ENCODE measurements around the gene TSPAN9. TPM values are rescaled to one million over a fixed set of nuclear protein-coding genes. Genes with fewer than 3 reads are reported as not detected.

Gene TSPAN9
- total and polyA plus RNA-seq, 9 of the 15 experiments (the other 6 are each of a cell fraction or from before 2014, with no cell fraction given): 0.23 to 2.1 (median 0.60) TPM; not detected in 2

GRCh38 chr12:3315201-3315661, 238.1 kb downstream of the TSPAN9 start:
- H3K27me3 ChIP-seq (ENCODE audit: control insufficient read depth in 2 of 2, insufficient read depth in 2 of 2, low read length in 2 of 2): peaks cover 0 to 26% of the 10 kb centered on the region in 2 experiments; a peak in 2 of 5 replicates
- H3K4me1 ChIP-seq (replicated peaks in 1 of 2; ENCODE audit: control insufficient read depth in 2 of 2, insufficient read depth in 2 of 2, low read length in 2 of 2): no peaks in the 10 kb centered on the region
- no peak for TF ChIP-seq RNF2 (IDR thresholded peaks at IDR 0.05)
- TF ChIP-seq ZNF311 (CRISPR knock-in tag; IDR thresholded peaks at IDR 0.05): no peak
- TF ChIP-seq MAFG (tag; conservative IDR thresholded peaks at IDR 0.05): no peak
- no peak for TF ChIP-seq PATZ1 (CRISPR knock-in tag; IDR thresholded peaks at IDR 0.05; ENCODE audit: borderline replicate concordance)
- no peak for TF ChIP-seq PKNOX1 (IDR thresholded peaks at IDR 0.05)
- no peak for TF ChIP-seq CHD2 (IDR thresholded peaks at IDR 0.05; ENCODE audit: low read depth, low read length)
- TF ChIP-seq IFI16 (CRISPR knock-in tag; IDR thresholded peaks at IDR 0.05): no peak
- no peak for TF ChIP-seq RNF219 (CRISPR knock-in tag; IDR thresholded peaks at IDR 0.05)
- no peak for TF ChIP-seq ZBTB12 (CRISPR knock-in tag; IDR thresholded peaks at IDR 0.05)
- TF ChIP-seq TRIM25 (IDR thresholded peaks at IDR 0.05; ENCODE audit: borderline replicate concordance): no peak
- TF ChIP-seq GTF2E2 (tag; IDR thresholded peaks at IDR 0.05): no peak
- no peak for DNase-seq (ENCODE audit: extremely low read depth in 1 of 4, low spot score in 3 of 4)
- no peak for ATAC-seq
- CTCF ChIA-PET (ENCODE audit: low intra/inter-chr PET ratio): no interaction called here
- in situ Hi-C loops (cut with MboI): no loop called here
- no peaks in the 10 kb centered on the region for H3K36me3 ChIP-seq (ENCODE audit: control insufficient read depth, insufficient read depth, low read length)
- BruUV-seq (replicated peaks): no TSS peak
- H3K9me3 ChIP-seq (replicated peaks; ENCODE audit: control insufficient read depth, insufficient read depth, low read depth, low read length): no peaks in the 10 kb centered on the region
- 0% methylated on average over 9 of the region's 11 CpGs for WGBS (ENCODE audit: insufficient coverage, low coverage, missing lambda C conversion rate)
- H3K4me3 ChIP-seq: no peak overlapping the region
- no peaks in the 10 kb centered on the region for H3K9me1 ChIP-seq (ENCODE audit: control insufficient read depth, insufficient read depth, low read length)
- POLR2A ChIA-PET: interaction anchor here (0.7 kb wide), 1 partner anchor 636 kb away, joined by 4 read pairs; no protein-coding TSS in a partner anchor
- 0 out of 2 replicates have a peak, but pooled peaks cover 8% of the 10 kb centered on the region for H4K20me1 ChIP-seq (replicated peaks; ENCODE audit: control insufficient read depth, insufficient read depth, low read length)
- no peaks in the 10 kb centered on the region for H3K79me2 ChIP-seq (ENCODE audit: control insufficient read depth, insufficient read depth, low read length)
- no peak overlapping the region for H3K9ac ChIP-seq (ENCODE audit: insufficient read depth in 1 of 2, low read depth in 2 of 2, low read length in 2 of 2)
- intact Hi-C loops (cut with micrococcal nuclease): no loop called here
- no peak overlapping the region for H3K27ac ChIP-seq (ENCODE audit: extremely low read depth, low read depth, low read length)
- no peak for FAIRE-seq
- no peak overlapping the region for H3K4me2 ChIP-seq (ENCODE audit: insufficient read depth, low read length)
- no peak overlapping the region for H2AFZ ChIP-seq (ENCODE audit: low read depth, low read length)

Measured in K562 (cell line).